Measurements from ENCODE around the gene TBC1D5.

DNA sequence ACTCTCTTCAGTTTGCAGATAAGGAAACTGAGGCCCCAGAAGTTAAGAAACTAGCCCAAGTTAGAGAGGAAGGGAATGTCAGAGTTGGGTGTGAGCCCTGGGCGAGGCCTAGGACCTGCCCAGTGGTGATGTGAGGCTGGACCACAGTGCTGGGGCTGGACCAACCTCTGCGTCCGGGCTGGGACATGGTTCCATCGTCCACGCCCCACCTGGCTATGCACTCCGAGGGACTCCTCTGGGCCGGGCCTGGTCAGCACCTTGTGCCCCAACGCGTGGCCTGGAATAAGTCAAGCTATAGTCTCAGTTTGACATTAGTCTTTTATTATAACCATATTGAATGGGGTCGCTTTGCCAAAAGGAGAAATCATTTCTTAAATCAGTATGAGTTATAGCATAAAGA is 585.6 kb downstream of the TBC1D5 start:
- TF ChIP-seq SNAI2 (CRISPR knock-in tag; IDR thresholded peaks at IDR 0.05) (no peak), GLIS3 (CRISPR knock-in tag; IDR thresholded peaks at IDR 0.05) (no peak), ZNF565 (CRISPR knock-in tag; conservative IDR thresholded peaks at IDR 0.05; ENCODE audit: low read depth) (no peak), ARNTL (CRISPR knock-in tag; IDR thresholded peaks at IDR 0.05; ENCODE audit: borderline replicate concordance, low read depth) (no peak)
- TF ChIP-seq, protein P1, sequence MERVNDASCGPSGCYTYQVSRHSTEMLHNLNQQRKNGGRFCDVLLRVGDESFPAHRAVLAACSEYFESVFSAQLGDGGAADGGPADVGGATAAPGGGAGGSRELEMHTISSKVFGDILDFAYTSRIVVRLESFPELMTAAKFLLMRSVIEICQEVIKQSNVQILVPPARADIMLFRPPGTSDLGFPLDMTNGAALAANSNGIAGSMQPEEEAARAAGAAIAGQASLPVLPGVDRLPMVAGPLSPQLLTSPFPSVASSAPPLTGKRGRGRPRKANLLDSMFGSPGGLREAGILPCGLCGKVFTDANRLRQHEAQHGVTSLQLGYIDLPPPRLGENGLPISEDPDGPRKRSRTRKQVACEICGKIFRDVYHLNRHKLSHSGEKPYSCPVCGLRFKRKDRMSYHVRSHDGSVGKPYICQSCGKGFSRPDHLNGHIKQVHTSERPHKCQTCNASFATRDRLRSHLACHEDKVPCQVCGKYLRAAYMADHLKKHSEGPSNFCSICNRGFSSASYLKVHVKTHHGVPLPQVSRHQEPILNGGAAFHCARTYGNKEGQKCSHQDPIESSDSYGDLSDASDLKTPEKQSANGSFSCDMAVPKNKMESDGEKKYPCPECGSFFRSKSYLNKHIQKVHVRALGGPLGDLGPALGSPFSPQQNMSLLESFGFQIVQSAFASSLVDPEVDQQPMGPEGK (CRISPR knock-in tag; IDR thresholded peaks at IDR 0.05; ENCODE audit: borderline replicate concordance): no peak

Data from SK-N-SH treated with all-trans-retinoic acid at 6 μM for 48 hours (cell line).